IMR-90 (cell line): ENCODE results near the gene ACIN1. TPM values are rescaled to one million over a fixed set of nuclear protein-coding genes. Genes with fewer than 3 reads are reported as not detected.

Source experiments
- ATAC-seq: fragments of 200-7000 bp; cut with Tn5 transposase; 2 replicates; pipeline ENCODE4 v1.9.1; 2020; ENCODE audit warnings: low read depth, mild to moderate bottlenecking, moderate library complexity
- BruUV-seq: library from RNA; stranded (reverse); fragments of 400-500 nt; replicated peaks from 2 replicates; lab custom pipeline; 2021; lab: Mats Ljungman, UMichigan
- CTCF ChIA-PET: fragments of 300-600 bp; formaldehyde crosslinking; extraction: SDS; loops from one replicate; lab custom pipeline; 2021; ENCODE audit warnings: antibody characterized with exemption; lab: Yijun Ruan, JAX
- POLR2A ChIA-PET: fragments of 300-600 bp; sonication (Branson Sonifier 250); formaldehyde crosslinking; loops from one replicate; lab custom pipeline; 2022; ENCODE audit warnings: antibody characterized with exemption; ENCODE audit not compliant: unreplicated experiment; lab: Charles Lee
- DNase-seq: peaks from one replicate; pipeline ENCODE4 v3.0.0; 2013
- H2AFZ ChIP-seq: replicated peaks from 2 replicates; pipeline ENCODE3; 2013; ENCODE audit warnings: low read length, mild to moderate bottlenecking; ENCODE audit not compliant: poor library complexity
- H2AK5ac ChIP-seq: 2 replicates; pipeline ENCODE4 v1.6.1; 2013; ENCODE audit warnings: low read depth, low read length, inconsistent platforms
- H2AK9ac ChIP-seq: replicated peaks from 2 replicates; pipeline ENCODE3; 2013; ENCODE audit warnings: mild to moderate bottlenecking, low read depth, low read length, moderate library complexity; ENCODE audit not compliant: poor library complexity
- H2BK120ac ChIP-seq: 2 replicates; pipeline ENCODE4 v1.6.1; 2013; ENCODE audit warnings: low read depth, low read length, inconsistent platforms
- H2BK15ac ChIP-seq: 3 replicates; pipeline ENCODE4 v1.6.1; 2013; ENCODE audit warnings: low read depth, low read length, inconsistent platforms
- H2BK20ac ChIP-seq: 2 replicates; pipeline ENCODE4 v1.6.1; 2013; ENCODE audit warnings: low read depth, mild to moderate bottlenecking, inconsistent platforms, low read length, moderate library complexity
- H2BK5ac ChIP-seq: 2 replicates; pipeline ENCODE4 v1.6.1; 2013; ENCODE audit warnings: mild to moderate bottlenecking, low read depth, low read length, inconsistent platforms; ENCODE audit not compliant: poor library complexity, severe bottlenecking
- H3K14ac ChIP-seq: replicated peaks from 2 replicates; pipeline ENCODE4 v1.6.1; 2013; ENCODE audit warnings: low read depth, low read length, inconsistent platforms
- H3K18ac ChIP-seq: 2 replicates; pipeline ENCODE4 v1.6.1; 2013; ENCODE audit warnings: low read depth, low read length, control low read depth
- H3K23ac ChIP-seq: 2 replicates; pipeline ENCODE4 v1.6.1; 2013; ENCODE audit warnings: low read depth, low read length, inconsistent platforms
- H3K27ac ChIP-seq: 2 replicates; pipeline ENCODE4 v1.5.1; 2013; ENCODE audit warnings: mild to moderate bottlenecking, control low read depth, low read length; ENCODE audit not compliant: insufficient read depth
- H3K27me3 ChIP-seq: 2 replicates; pipeline ENCODE4 v1.6.1; 2013; ENCODE audit warnings: low read length; ENCODE audit not compliant: control insufficient read depth, insufficient read depth
- H3K36me3 ChIP-seq: 2 replicates; pipeline ENCODE4 v1.6.1; 2013; ENCODE audit warnings: low read length, mixed read lengths; ENCODE audit not compliant: control insufficient read depth, insufficient read depth
- H3K4ac ChIP-seq: 2 replicates; pipeline ENCODE4 v1.6.1; 2013; ENCODE audit warnings: low read depth, low read length, inconsistent platforms
- H3K4me1 ChIP-seq: 2 replicates; pipeline ENCODE4 v1.6.1; 2013; ENCODE audit warnings: low read length, mixed read lengths; ENCODE audit not compliant: control insufficient read depth, insufficient read depth
- H3K4me2 ChIP-seq: 2 replicates; pipeline ENCODE4 v1.6.1; 2013; ENCODE audit warnings: low read depth, mild to moderate bottlenecking, control low read depth, low read length, moderate library complexity
- H3K4me3 ChIP-seq: 2 replicates; pipeline ENCODE4 v1.5.1; 2013; ENCODE audit warnings: low read depth, mild to moderate bottlenecking, control low read depth, low read length, moderate library complexity; ENCODE audit not compliant: insufficient read depth
- H3K56ac ChIP-seq: 2 replicates; pipeline ENCODE4 v1.6.1; 2013; ENCODE audit warnings: low read length, inconsistent platforms; ENCODE audit not compliant: insufficient read depth; ENCODE audit errors: extremely low read depth
- H3K79me1 ChIP-seq, 2 experiments: 2 replicates each; pipeline ENCODE4 v1.6.1; 2013; ENCODE audit warnings: low read length in 2 of 2, inconsistent platforms in 1 of 2, low read depth in 1 of 2
- H3K9ac ChIP-seq: 2 replicates; pipeline ENCODE4 v1.6.1; 2013; ENCODE audit warnings: low read depth, low read length, control low read depth
- H3K9me1 ChIP-seq: 2 replicates; pipeline ENCODE4 v1.6.1; 2013; ENCODE audit warnings: low read length, inconsistent platforms; ENCODE audit not compliant: insufficient read depth
- H3K9me3 ChIP-seq: 2 replicates; pipeline ENCODE4 v1.6.1; 2013; ENCODE audit warnings: low read length; ENCODE audit not compliant: control insufficient read depth, insufficient read depth
- H4K20me1 ChIP-seq: 2 replicates; pipeline ENCODE4 v1.6.1; 2013; ENCODE audit warnings: low read length, inconsistent platforms; ENCODE audit not compliant: insufficient read depth
- H4K5ac ChIP-seq: 2 replicates; pipeline ENCODE4 v1.6.1; 2013; ENCODE audit warnings: mild to moderate bottlenecking, low read depth, low read length, control low read depth
- H4K8ac ChIP-seq, 2 experiments: 2 replicates each; pipeline ENCODE4 v1.6.1; 2013; ENCODE audit warnings: low read depth in 2 of 2, low read length in 2 of 2, control low read depth in 1 of 2, inconsistent platforms in 1 of 2
- H4K91ac ChIP-seq: 2 replicates; pipeline ENCODE4 v1.6.1; 2013; ENCODE audit warnings: low read depth, low read length, inconsistent platforms; ENCODE audit not compliant: insufficient read depth
- BHLHE40 ChIP-seq: fragments of 150-350 bp; IDR thresholded peaks from 2 replicates; pipeline ENCODE4 v1.6.1; 2016; ENCODE audit warnings: mild to moderate bottlenecking, low read depth, low read length
- CEBPB ChIP-seq: IDR thresholded peaks from 2 replicates; pipeline ENCODE4 v1.6.1; 2012; ENCODE audit warnings: low read depth, low read length, improper control_type of control experiment
- CHD1 ChIP-seq: IDR thresholded peaks from 2 replicates; pipeline ENCODE4 v1.6.1; 2012; ENCODE audit warnings: low read depth, low read length, improper control_type of control experiment
- CTCF ChIP-seq: conservative IDR thresholded peaks from 2 replicates; pipeline ENCODE4 v1.5.1; 2012; ENCODE audit warnings: mild to moderate bottlenecking, low read depth, low read length, improper control_type of control experiment
- FOS ChIP-seq: fragments of 150-350 bp; IDR thresholded peaks from 2 replicates; pipeline ENCODE4 v1.6.1; 2016; ENCODE audit warnings: low read depth, low read length
- MAFK ChIP-seq: IDR thresholded peaks from 2 replicates; pipeline ENCODE4 v1.6.1; 2012; ENCODE audit warnings: low read depth, low read length, improper control_type of control experiment
- MAZ ChIP-seq: IDR thresholded peaks from 2 replicates; pipeline ENCODE4 v1.6.1; 2012; ENCODE audit warnings: low read depth, mild to moderate bottlenecking, low read length, improper control_type of control experiment, moderate library complexity, borderline replicate concordance
- NFE2L2 ChIP-seq: fragments of 150-350 bp; IDR thresholded peaks from 2 replicates; pipeline ENCODE4 v1.6.1; 2016; ENCODE audit warnings: low read depth, mild to moderate bottlenecking, low read length
- RAD21 ChIP-seq: IDR thresholded peaks from 2 replicates; pipeline ENCODE4 v1.6.1; 2012; ENCODE audit warnings: low read length, improper control_type of control experiment
- RCOR1 ChIP-seq: IDR thresholded peaks from 2 replicates; pipeline ENCODE4 v1.6.1; 2012; ENCODE audit warnings: mild to moderate bottlenecking, low read length, improper control_type of control experiment; ENCODE audit not compliant: insufficient replicate concordance
- SMC3 ChIP-seq: fragments of 150-350 bp; IDR thresholded peaks from 2 replicates; pipeline ENCODE4 v1.6.1; 2016; ENCODE audit warnings: low read depth, mild to moderate bottlenecking, antibody characterized with exemption, low read length, moderate library complexity
- WGBS, 2 experiments: methylation state at CpG; one replicate each; pipeline versions ENCODE4 v1.1.5 to v1.1.7; 2013; ENCODE audit warnings: missing lambda C conversion rate in 2 of 2; ENCODE audit not compliant: insufficient read length in 1 of 2; ENCODE audit errors: extremely low coverage in 2 of 2; 5-methylcytosine and 5-hydroxymethylcytosine counted together
- dilution Hi-C: fragments of 300-500 bp; cut with HindIII; formaldehyde crosslinking; loops from one replicate; pipeline ENCODE4 v1.14.3; 2018; ENCODE audit warnings: low sequenced_read_pairs; ENCODE audit not compliant: unreplicated experiment
- in situ Hi-C: fragments of 300-500 bp; cut with MboI; formaldehyde crosslinking; loops from 3 replicates; pipeline ENCODE4 v1.14.3; 2019; ENCODE audit warnings: low sequenced_read_pairs, inconsistent platforms, mixed read lengths
- intact Hi-C: fragments of 100-400 bp; cut with micrococcal nuclease; formaldehyde crosslinking; loops from 2 replicates; pipeline ENCODE4 v1.10.0; 2022
- polyA plus RNA-seq, 3 experiments: library from polyadenylated mRNA; depleted of rRNA; stranded (reverse); fragments of >200 nt; gene quantifications; 2 replicates each; pipeline ENCODE4 v1.2.3, GENCODE V29; 2012; ENCODE audit warnings: low replicate concordance in 1 of 3
- total RNA-seq: library from RNA; depleted of rRNA; stranded (reverse); fragments of >200 nt; gene quantifications from 2 replicates; pipeline ENCODE4 v1.2.3, GENCODE V29; 2012
- TF ChIP-seq, protein P1 (sequence below): fragments of 150-350 bp; IDR thresholded peaks from 2 replicates; pipeline ENCODE4 v1.6.1; 2017; ENCODE audit warnings: mild to moderate bottlenecking, antibody characterized with exemption, low read length, low read depth
- TF ChIP-seq, protein P2 (sequence below): fragments of 150-350 bp; IDR thresholded peaks from 2 replicates; pipeline ENCODE4 v1.6.1; 2016; ENCODE audit warnings: low read depth, mild to moderate bottlenecking, low read length, moderate library complexity, borderline replicate concordance

The ACIN1 gene
- total and polyA plus RNA-seq, 2 of the 4 experiments (the other 2 are of a cell fraction) = 73.8 to 185 TPM

DNA sequence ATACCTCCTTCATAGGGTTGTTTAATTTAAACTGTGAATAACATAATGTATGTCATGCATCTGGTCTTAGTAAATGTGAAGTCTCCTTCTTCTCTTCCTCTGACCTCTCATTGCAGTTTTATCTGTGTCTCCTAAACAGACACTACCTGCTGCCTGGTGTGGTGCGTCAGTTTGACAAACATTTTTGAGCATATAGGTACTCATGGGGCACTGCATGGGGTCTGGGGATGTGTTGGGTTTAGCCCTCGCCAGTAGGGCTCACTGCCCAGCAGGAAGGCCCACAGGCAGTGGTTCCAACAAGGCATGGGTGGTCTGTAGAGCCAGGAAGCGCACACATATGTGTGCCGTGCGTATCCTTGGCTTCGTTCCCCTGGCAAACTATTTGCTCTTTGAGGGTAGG is 27.1 kb upstream of the ACIN1 start:
- TF ChIP-seq MAFK (no peak), SMC3 (no peak), BHLHE40 (no peak), NFE2L2 (no peak), RAD21 (no peak), RCOR1 (no peak), CTCF (no peak), CEBPB (no peak), FOS (no peak), MAZ (no peak), CHD1 (no peak)
- TF ChIP-seq, protein P1, sequence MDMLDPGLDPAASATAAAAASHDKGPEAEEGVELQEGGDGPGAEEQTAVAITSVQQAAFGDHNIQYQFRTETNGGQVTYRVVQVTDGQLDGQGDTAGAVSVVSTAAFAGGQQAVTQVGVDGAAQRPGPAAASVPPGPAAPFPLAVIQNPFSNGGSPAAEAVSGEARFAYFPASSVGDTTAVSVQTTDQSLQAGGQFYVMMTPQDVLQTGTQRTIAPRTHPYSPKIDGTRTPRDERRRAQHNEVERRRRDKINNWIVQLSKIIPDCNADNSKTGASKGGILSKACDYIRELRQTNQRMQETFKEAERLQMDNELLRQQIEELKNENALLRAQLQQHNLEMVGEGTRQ = no peak
- TF ChIP-seq, protein P2, sequence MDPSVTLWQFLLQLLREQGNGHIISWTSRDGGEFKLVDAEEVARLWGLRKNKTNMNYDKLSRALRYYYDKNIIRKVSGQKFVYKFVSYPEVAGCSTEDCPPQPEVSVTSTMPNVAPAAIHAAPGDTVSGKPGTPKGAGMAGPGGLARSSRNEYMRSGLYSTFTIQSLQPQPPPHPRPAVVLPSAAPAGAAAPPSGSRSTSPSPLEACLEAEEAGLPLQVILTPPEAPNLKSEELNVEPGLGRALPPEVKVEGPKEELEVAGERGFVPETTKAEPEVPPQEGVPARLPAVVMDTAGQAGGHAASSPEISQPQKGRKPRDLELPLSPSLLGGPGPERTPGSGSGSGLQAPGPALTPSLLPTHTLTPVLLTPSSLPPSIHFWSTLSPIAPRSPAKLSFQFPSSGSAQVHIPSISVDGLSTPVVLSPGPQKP = no peak
- H3K56ac ChIP-seq = no peak overlapping the region
- H3K9ac ChIP-seq = no peak overlapping the region
- BruUV-seq = no TSS peak
- no peak overlapping the region for H3K4me3 ChIP-seq
- H3K27ac ChIP-seq = no peak overlapping the region
- H3K36me3 ChIP-seq = no peaks in the 10 kb centered on the region
- H3K23ac ChIP-seq = no peak overlapping the region
- no peak overlapping the region for H2AK9ac ChIP-seq
- 0 out of 2 replicates have a peak, but pooled peaks cover 3% of the 10 kb centered on the region for H3K4me1 ChIP-seq
- DNase-seq (no peak), ATAC-seq (no peak)
- in situ Hi-C loops = no loop called here
- WGBS, 2 experiments = no CpG with 5 or more reads among the region's 6 CpGs
- no peak overlapping the region for H2BK5ac ChIP-seq
- no peak overlapping the region for H3K4ac ChIP-seq
- no peak overlapping the region for H2BK15ac ChIP-seq
- no peak overlapping the region for H4K91ac ChIP-seq
- intact Hi-C loops = no loop called here
- H3K27me3 ChIP-seq = peaks cover under 1% of the 10 kb centered on the region; the same call in 1 of the 2 replicates
- no peak overlapping the region for H3K14ac ChIP-seq
- H3K4me2 ChIP-seq = no peak overlapping the region
- H3K9me3 ChIP-seq = no peaks in the 10 kb centered on the region
- no peak overlapping the region for H4K5ac ChIP-seq
- no peak overlapping the region for H2BK120ac ChIP-seq
- ChIA-PET CTCF (interaction anchor here (0.6 to 2.7 kb wide), 6 partner anchors 9 to 1310 kb away, joined by 3 to 76 read pairs (median 10); partner anchors contain the start of gene SLC7A8), POLR2A (no interaction called here)
- no peak overlapping the region for H4K8ac ChIP-seq
- H3K18ac ChIP-seq = no peak overlapping the region
- dilution Hi-C loops = no loop called here
- no peaks in the 10 kb centered on the region for H3K79me1 ChIP-seq
- H3K9me1 ChIP-seq = no peaks in the 10 kb centered on the region
- H2AK5ac ChIP-seq = no peak overlapping the region
- H4K20me1 ChIP-seq = no peaks in the 10 kb centered on the region
- peak overlapping the region; percentile 28 for H2AFZ ChIP-seq
- no peak overlapping the region for H2BK20ac ChIP-seq
